Activated CD4-positive, alpha-beta memory T cell treated with anti-CD3 and anti-CD28 coated beads for 36 hours (primary cell): ENCODE data around the gene ATP6V0A4. TPM values are rescaled to one million over a fixed set of nuclear protein-coding genes. Genes with fewer than 3 reads are reported as not detected.
A peak's percentile ranks its signal among the peaks of the same experiment; 100 is the strongest.

Experiments
- CTCF ChIA-PET: fragments of 350-600 bp; sonication (Branson Sonifier 250); formaldehyde crosslinking; loops from one replicate; lab custom pipeline; 2021; ENCODE audit warnings: antibody characterized with exemption, inconsistent platforms; lab: Charles Lee
- POLR2A ChIA-PET: fragments of 350-600 bp; sonication (Branson Sonifier 250); formaldehyde crosslinking; loops from one replicate; lab custom pipeline; 2021; ENCODE audit warnings: antibody characterized with exemption; lab: Charles Lee
- DNase-seq: peaks from one replicate; pipeline ENCODE4 v3.0.0-alpha.2; 2020
- H3K27ac Mint-ChIP-seq: one replicate; pipeline ENCODE4 v1.8.0; 2021; ENCODE audit warnings: mixed read lengths
- H3K27me3 Mint-ChIP-seq: one replicate; pipeline ENCODE4 v1.8.0; 2021; ENCODE audit warnings: mixed read lengths
- H3K36me3 Mint-ChIP-seq: one replicate; pipeline ENCODE4 v1.8.0; 2021; ENCODE audit warnings: mixed read lengths
- H3K4me1 Mint-ChIP-seq: one replicate; pipeline ENCODE4 v1.8.0; 2021; ENCODE audit warnings: low read depth, mixed read lengths
- H3K4me3 Mint-ChIP-seq: one replicate; pipeline ENCODE4 v1.8.0; 2021; ENCODE audit warnings: mild to moderate bottlenecking, mixed read lengths
- H3K9me3 Mint-ChIP-seq: one replicate; pipeline ENCODE4 v1.8.0; 2021; ENCODE audit warnings: mixed read lengths
- intact Hi-C: fragments of 100-400 bp; cut with micrococcal nuclease; formaldehyde crosslinking; loops from one replicate; pipeline ENCODE4 v1.15.1; 2023
- total RNA-seq, 2 experiments: library from RNA; stranded (reverse); gene quantifications; one replicate each; pipeline ENCODE4 v1.2.3, GENCODE V29; 2021

ATP6V0A4 gene
- total RNA-seq, 2 experiments from 2014 or later: 1.7 TPM

DNA sequence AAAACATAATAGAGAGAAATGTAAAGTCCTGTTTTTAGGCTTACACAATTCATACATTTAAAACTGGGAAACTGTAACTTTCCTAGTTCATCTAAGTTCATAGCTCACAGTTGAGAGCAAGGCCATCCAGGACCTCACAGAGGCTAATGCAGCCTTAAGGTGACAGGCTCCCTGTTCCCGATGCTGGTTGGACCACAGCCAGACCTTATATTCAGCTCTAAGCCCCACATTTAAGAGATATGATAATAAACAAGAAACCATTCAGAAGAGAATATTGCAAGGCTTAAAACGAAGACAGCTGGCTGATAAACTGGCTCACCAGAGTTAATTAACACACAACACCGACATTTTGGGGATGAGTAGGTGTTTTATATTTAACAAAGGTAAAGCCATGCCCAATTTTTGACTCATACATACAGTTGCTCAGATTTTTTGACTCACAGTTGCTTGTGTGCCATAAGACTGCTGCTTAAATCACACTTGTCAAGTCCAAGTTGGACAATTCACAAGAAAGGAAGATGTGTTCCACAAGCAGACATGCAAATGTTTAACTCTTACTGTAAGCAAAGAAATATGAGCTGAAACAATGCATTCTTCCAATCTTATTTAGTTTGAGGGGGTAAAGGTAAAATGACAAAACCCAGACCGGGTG lies 41.3 kb downstream of the ATP6V0A4 start:
- no peak for DNase-seq
- peaks cover 52% of the 10 kb centered on the region for H3K4me1 Mint-ChIP-seq
- intact Hi-C loops: loop anchor here (1.0 kb wide), 1 partner anchor 10 kb away; no protein-coding TSS in a partner anchor
- no peaks in the 10 kb centered on the region for H3K36me3 Mint-ChIP-seq
- H3K27ac Mint-ChIP-seq: peak overlapping the region; percentile 77
- ChIA-PET CTCF (interaction anchor here (3.8 kb wide), 1 partner anchor 18 kb away, joined by 16 read pairs; no protein-coding TSS in a partner anchor), POLR2A (no interaction called here)
- no peak overlapping the region for H3K4me3 Mint-ChIP-seq
- H3K9me3 Mint-ChIP-seq: no peaks in the 10 kb centered on the region
- H3K27me3 Mint-ChIP-seq: no peaks in the 10 kb centered on the region

DNA sequence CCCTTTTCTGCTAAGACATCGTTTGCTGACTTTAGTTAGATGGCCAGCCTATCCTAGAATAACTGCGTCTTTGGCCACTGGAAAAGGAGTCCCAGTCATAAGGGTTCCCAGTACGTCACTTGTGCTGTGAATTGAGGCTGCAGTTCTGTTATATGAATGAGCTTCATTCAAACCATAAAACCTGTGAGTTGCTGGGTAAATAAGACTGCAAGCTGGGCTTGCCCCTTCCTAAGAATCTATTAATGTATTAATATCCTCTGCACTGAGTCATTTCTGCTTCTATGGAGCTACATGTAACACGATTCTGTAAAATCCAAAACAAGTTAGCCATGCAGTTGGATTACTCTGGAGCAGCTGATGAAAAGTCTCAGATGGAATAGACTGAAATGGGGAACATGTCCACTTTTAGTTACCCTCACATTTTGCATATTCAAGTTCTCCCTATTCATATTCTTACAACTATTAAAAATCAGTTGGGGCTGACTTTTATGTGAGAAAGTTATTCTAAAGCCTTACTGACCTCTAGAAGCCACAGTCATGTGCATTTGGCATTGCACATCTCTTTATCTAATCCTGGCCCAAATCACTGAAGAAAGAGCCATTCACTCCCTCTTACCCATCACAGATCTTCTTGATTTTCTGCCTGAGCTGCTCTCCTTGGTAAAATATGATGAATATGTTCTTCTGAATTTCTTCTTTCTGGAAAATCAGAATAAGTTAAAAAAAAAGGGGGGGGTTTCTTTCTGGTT lies 42.0 kb downstream of the ATP6V0A4 start:
- Mint-ChIP-seq H3K27me3 (no peaks in the 10 kb centered on the region), H3K4me1 (peaks cover 58% of the 10 kb centered on the region), H3K36me3 (no peaks in the 10 kb centered on the region), H3K27ac (peak overlapping the region; percentile 77), H3K4me3 (no peak overlapping the region), H3K9me3 (no peaks in the 10 kb centered on the region)
- intact Hi-C loops: no loop called here
- no peak for DNase-seq
- ChIA-PET POLR2A (no interaction called here), CTCF (interaction anchor here (3.8 kb wide), 1 partner anchor 17 kb away, joined by 16 read pairs; no protein-coding TSS in a partner anchor)

DNA sequence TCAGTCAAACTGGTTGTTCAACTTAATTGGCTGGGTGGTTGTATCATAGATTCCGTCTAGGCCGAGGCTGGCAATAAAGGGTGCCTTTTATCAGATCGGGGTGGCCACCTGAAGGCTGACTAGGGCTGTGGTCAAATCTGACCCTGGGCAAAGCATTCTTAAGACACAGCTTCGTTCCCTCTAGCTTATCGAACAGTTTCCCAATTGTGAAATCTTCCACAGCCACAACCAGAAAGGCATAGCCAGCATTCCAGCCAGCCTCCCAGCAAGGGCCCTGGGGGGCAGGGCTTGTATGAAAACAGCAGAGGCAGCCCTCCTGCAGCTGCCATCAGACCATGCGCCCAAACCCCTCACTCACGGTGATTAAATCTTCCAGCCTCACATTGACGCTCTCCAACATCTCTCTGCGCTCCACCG lies 42.7 kb downstream of the ATP6V0A4 start:
- Mint-ChIP-seq H3K4me3 (no peak overlapping the region), H3K4me1 (peaks cover 64% of the 10 kb centered on the region), H3K27ac (no peak overlapping the region), H3K36me3 (no peaks in the 10 kb centered on the region), H3K9me3 (no peaks in the 10 kb centered on the region), H3K27me3 (no peaks in the 10 kb centered on the region)
- ChIA-PET POLR2A (no interaction called here), CTCF (interaction anchor here (3.8 kb wide), 1 partner anchor 17 kb away, joined by 16 read pairs; no protein-coding TSS in a partner anchor)
- intact Hi-C loops: no loop called here
- no peak for DNase-seq

DNA sequence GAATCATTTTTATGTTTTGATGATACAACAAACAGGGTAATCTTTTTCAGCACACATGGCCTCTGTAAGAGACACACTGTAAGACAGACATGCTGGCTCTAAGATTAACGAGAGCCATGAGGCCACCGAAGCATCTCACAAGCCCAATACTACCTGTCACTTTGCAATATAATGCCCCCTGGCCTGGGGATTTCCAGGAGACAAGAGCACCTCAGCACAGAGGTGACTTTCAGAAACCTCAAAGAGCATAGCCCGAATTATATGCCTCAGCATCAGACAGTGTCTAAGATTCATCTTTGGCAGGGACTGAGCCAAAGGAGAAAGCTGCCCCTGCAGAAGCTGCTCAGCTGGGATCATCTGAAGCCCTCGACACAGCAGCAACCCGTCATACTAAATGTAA lies 44.4 kb downstream of the ATP6V0A4 start:
- Mint-ChIP-seq H3K9me3 (no peaks in the 10 kb centered on the region), H3K27me3 (no peaks in the 10 kb centered on the region), H3K4me1 (peaks cover 77% of the 10 kb centered on the region), H3K27ac (peak overlapping the region; percentile 84), H3K36me3 (no peaks in the 10 kb centered on the region), H3K4me3 (peak overlapping the region; percentile 16)
- ChIA-PET POLR2A (no interaction called here), CTCF (no interaction called here)
- intact Hi-C loops: loop anchor here (2.0 to 5.0 kb wide), 5 partner anchors 51 to 831 kb away; partner anchors contain the start of gene ZC3HAV1
- DNase-seq: peak; percentile 38

DNA sequence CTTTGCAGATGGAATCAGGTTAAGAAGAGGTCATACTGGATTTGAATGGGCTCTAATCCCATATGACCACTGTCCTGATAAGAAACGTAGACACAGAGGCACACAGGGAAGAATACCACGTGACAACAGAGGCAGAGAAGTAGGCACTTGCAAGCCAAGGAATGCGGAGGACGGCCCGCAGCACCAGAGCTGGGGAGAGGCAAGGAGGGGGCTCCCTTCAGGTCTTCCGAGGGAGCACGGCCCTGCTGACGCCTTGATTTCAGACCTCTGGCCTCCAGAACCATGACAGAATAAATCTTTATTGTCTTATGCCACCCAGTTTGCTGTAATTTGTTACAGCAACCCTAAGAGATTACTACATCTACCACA lies 44.9 kb downstream of the ATP6V0A4 start:
- POLR2A ChIA-PET: no interaction called here
- DNase-seq: no peak
- CTCF ChIA-PET: interaction anchor here (1.2 kb wide), 1 partner anchor 133 kb away, joined by 3 read pairs; no protein-coding TSS in a partner anchor
- H3K36me3 Mint-ChIP-seq: no peaks in the 10 kb centered on the region
- H3K27me3 Mint-ChIP-seq: no peaks in the 10 kb centered on the region
- H3K9me3 Mint-ChIP-seq: no peaks in the 10 kb centered on the region
- peaks cover 77% of the 10 kb centered on the region for H3K4me1 Mint-ChIP-seq
- intact Hi-C loops: loop anchor here (2.0 to 5.0 kb wide), 5 partner anchors 52 to 831 kb away; partner anchors contain the start of gene ZC3HAV1
- H3K4me3 Mint-ChIP-seq: no peak overlapping the region
- H3K27ac Mint-ChIP-seq: peak overlapping the region; percentile 84

DNA sequence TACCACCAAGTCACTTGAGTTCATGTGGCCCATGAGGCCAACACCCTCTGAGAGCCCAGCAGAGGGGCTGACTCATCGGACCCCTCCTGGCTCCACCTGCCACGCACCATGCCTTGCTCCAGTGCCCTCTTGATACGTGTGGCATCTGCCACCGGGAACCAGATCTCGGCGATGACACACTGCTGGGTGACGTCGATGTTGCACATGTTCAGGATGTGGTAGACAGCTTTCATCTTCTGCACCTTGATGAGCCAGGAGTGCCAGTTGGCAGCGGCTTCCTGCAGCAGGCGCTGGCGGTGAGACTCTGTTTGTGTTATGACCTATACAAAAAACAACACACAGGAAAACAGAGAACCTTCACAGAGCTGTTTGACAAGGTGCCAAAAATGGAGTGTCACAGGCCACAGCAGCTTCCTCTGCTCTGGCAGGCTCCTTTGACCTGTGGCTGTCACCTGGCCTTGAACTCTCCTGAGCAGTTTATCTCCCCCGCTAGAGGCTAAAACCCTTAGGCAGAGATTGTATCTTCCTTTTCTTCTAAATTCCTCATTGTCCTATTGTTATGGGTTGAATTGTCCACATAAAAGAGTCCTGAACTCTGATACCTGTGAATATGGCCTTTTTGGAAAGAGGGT lies 45.4 kb downstream of the ATP6V0A4 start:
- H3K4me1 Mint-ChIP-seq: peaks cover 76% of the 10 kb centered on the region
- intact Hi-C loops: loop anchor here (1.0 to 5.0 kb wide), 11 partner anchors 52 to 830 kb away; partner anchors contain the start of genes CREB3L2, TRIM24 and ZC3HAV1
- POLR2A ChIA-PET: interaction anchor here (1.1 kb wide), 1 partner anchor 352 kb away, joined by 3 read pairs; no protein-coding TSS in a partner anchor

DNA sequence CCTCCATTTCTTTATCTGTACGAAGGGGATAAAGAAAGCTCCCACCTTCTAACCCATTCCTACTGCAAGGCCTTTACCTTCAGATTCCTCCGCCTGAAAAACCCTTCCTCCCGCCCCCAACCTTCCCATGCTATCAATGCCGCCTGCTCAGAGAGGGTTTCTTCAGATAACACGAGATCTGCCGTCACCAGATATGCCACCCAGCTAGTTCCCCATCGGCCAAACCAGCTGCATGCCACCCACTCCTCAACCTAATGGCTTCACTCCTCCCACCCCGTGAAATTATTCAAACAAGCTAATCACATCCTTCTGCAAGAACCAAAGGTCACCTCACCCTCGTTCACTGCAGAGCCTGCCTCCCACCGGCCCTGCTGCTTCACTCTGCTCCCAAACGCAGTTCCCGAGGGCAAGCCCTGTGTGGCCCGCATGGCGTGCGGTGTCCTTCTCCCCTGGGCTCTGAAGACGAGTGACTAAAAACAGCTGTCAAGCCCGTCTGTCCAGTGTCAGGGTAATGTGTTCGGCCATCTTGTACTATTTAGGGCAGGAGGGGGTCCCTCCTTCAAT lies 47.0 kb downstream of the ATP6V0A4 start:
- POLR2A ChIA-PET: no interaction called here
- no peaks in the 10 kb centered on the region for H3K36me3 Mint-ChIP-seq
- DNase-seq: no peak
- no peak overlapping the region for H3K4me3 Mint-ChIP-seq
- no peaks in the 10 kb centered on the region for H3K9me3 Mint-ChIP-seq
- peaks cover 68% of the 10 kb centered on the region for H3K4me1 Mint-ChIP-seq
- CTCF ChIA-PET: interaction anchor here (0.8 to 1.5 kb wide), 3 partner anchors 12 to 135 kb away, joined by 3 to 6 read pairs (median 3); no protein-coding TSS in a partner anchor
- no peaks in the 10 kb centered on the region for H3K27me3 Mint-ChIP-seq
- intact Hi-C loops: loop anchor here (5.0 kb wide), 2 partner anchors 356 to 829 kb away; partner anchors contain the start of gene ZC3HAV1
- H3K27ac Mint-ChIP-seq: peak overlapping the region; percentile 15

More for the DNA sequence above, 45.4 kb downstream of the ATP6V0A4 start:
- Mint-ChIP-seq H3K4me3 (peak overlapping the region; percentile 34), H3K27me3 (no peaks in the 10 kb centered on the region), H3K27ac (peak overlapping the region; percentile 84), H3K9me3 (no peaks in the 10 kb centered on the region), H3K36me3 (no peaks in the 10 kb centered on the region)
- CTCF ChIA-PET: interaction anchor here (1.2 kb wide), 1 partner anchor 134 kb away, joined by 3 read pairs; no protein-coding TSS in a partner anchor
- DNase-seq: peak; percentile 98

DNA sequence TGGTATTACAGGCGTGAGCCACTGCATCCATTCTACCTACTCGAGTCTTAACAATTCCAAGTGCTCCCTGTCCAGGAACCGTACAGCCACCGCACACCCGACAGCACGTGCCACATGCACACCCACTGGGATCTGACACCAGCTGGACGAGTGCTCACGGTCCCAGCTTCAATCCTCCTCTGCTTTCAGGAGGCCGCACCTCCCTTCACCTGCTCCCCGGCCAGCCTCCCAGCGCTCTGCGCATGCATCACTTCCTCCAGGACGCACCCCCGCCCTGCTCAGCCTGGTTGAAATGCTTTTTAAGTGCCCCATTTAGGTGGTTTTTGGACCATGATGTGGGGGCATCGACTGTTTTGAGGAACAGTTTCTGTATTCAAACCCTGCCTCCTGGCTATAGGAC lies 47.5 kb downstream of the ATP6V0A4 start:
- no peaks in the 10 kb centered on the region for H3K27me3 Mint-ChIP-seq
- DNase-seq: no peak
- CTCF ChIA-PET: interaction anchor here (0.7 to 1.5 kb wide), 4 partner anchors 12 to 136 kb away, joined by 3 to 6 read pairs (median 3); no protein-coding TSS in a partner anchor
- no peaks in the 10 kb centered on the region for H3K36me3 Mint-ChIP-seq
- no peaks in the 10 kb centered on the region for H3K9me3 Mint-ChIP-seq
- H3K4me3 Mint-ChIP-seq: no peak overlapping the region
- intact Hi-C loops: loop anchor here (5.0 kb wide), 2 partner anchors 357 to 828 kb away; partner anchors contain the start of gene ZC3HAV1
- peak overlapping the region; percentile 15 for H3K27ac Mint-ChIP-seq
- peaks cover 64% of the 10 kb centered on the region for H3K4me1 Mint-ChIP-seq
- POLR2A ChIA-PET: no interaction called here

DNA sequence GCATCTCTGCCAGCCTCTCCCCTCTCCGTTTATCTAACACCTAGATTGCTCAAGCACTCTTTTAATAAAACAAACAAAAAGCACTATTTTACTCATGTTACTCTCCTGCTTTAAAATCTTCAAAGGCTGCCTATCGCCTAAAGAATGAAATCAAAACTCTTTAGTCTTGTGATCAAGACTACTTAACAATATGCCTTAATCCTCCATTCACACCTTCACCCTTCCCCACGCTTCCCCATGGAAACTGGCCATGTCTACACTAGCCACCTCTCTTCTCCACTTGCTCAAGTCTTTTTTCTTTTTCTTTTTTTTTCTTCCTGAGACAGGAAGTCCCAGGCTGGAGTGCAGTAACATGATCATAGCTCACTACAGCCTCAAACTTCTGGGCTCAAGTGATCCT lies 48.0 kb downstream of the ATP6V0A4 start:
- H3K27me3 Mint-ChIP-seq: no peaks in the 10 kb centered on the region
- no peaks in the 10 kb centered on the region for H3K9me3 Mint-ChIP-seq
- H3K4me1 Mint-ChIP-seq: peaks cover 66% of the 10 kb centered on the region
- POLR2A ChIA-PET: no interaction called here
- no peaks in the 10 kb centered on the region for H3K36me3 Mint-ChIP-seq
- no peak for DNase-seq
- no peak overlapping the region for H3K4me3 Mint-ChIP-seq
- intact Hi-C loops: loop anchor here (5.0 to 10.0 kb wide), 3 partner anchors 235 to 828 kb away; partner anchors contain the start of genes KIAA1549 and ZC3HAV1
- H3K27ac Mint-ChIP-seq: peak overlapping the region; percentile 4
- CTCF ChIA-PET: interaction anchor here (0.7 to 2.8 kb wide), 4 partner anchors 11 to 136 kb away, joined by 3 to 17 read pairs (median 3); no protein-coding TSS in a partner anchor

DNA sequence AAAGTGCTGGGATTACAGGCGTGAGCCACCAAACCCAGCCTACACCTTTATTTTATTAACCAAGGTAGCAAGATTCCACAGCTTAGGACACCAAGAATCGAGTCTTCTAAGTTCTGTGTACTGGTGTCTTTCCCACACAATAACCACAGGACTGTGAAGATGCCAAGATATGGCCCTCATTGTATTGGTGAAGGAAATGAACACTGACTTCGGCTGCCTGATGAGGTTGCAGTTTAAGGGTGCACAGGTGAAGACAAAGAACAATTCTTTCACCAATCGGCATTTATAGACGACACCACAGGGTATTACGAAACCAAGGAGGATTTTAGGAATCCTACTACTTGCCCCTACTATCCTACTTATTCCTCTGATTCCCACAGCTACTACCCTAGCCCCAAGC lies 49.3 kb downstream of the ATP6V0A4 start:
- POLR2A ChIA-PET: no interaction called here
- Mint-ChIP-seq H3K4me3 (no peak overlapping the region), H3K4me1 (peaks cover 64% of the 10 kb centered on the region), H3K27ac (no peak overlapping the region), H3K9me3 (no peaks in the 10 kb centered on the region), H3K36me3 (no peaks in the 10 kb centered on the region), H3K27me3 (no peaks in the 10 kb centered on the region)
- no peak for DNase-seq
- intact Hi-C loops: loop anchor here (10.0 kb wide), 1 partner anchor 236 kb away; the partner anchor contains the start of gene KIAA1549
- CTCF ChIA-PET: interaction anchor here (2.8 kb wide), 1 partner anchor 10 kb away, joined by 17 read pairs; no protein-coding TSS in a partner anchor

DNA sequence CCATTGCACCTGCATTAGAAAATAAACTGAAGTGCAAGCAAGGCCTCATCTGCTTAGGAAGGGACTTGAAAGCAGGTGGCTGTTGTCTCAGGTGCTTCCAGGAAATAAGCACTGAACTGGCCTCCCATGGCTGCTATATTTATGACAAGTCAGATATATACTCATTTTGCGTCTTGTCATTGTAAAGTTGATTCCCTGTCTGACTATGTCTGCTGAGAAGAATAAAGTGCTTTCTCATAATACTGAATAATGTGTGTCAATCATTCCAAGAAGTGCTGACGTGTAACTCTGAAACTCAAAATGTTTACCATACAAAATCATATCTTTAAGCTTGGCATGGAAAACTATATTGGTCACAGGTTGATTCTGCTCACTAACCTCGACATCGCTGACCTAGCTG lies 51.9 kb downstream of the ATP6V0A4 start:
- peak; percentile 58 for DNase-seq
- ChIA-PET POLR2A (interaction anchor here (0.6 to 1.1 kb wide), 2 partner anchors 121 to 130 kb away, joined by 3 read pairs; no protein-coding TSS in a partner anchor), CTCF (interaction anchor here (0.9 kb wide), 1 partner anchor 120 kb away, joined by 5 read pairs; no protein-coding TSS in a partner anchor)
- intact Hi-C loops: loop anchor here (1.0 to 10.0 kb wide), 4 partner anchors 11 to 239 kb away; partner anchors contain the start of gene KIAA1549
- H3K36me3 Mint-ChIP-seq: no peaks in the 10 kb centered on the region
- H3K27ac Mint-ChIP-seq: peak overlapping the region; percentile 51
- H3K9me3 Mint-ChIP-seq: no peaks in the 10 kb centered on the region
- H3K4me1 Mint-ChIP-seq: peaks cover 39% of the 10 kb centered on the region
- H3K4me3 Mint-ChIP-seq: no peak overlapping the region
- H3K27me3 Mint-ChIP-seq: no peaks in the 10 kb centered on the region
